ENCODE measurements around the gene ATG3. TPM values are rescaled to one million over a fixed set of nuclear protein-coding genes. Genes with fewer than 3 reads are reported as not detected.
A peak's percentile ranks its signal among the peaks of the same experiment; 100 is the strongest.
"Not testable (repeated sequence)": the region's sequence is repeated elsewhere in the genome, so short reads cannot be mapped to it uniquely, and the experiment has no call there.

Gene ATG3
- total RNA-seq, 2 experiments from 2014 or later: 74.6 to 76.2 TPM

DNA sequence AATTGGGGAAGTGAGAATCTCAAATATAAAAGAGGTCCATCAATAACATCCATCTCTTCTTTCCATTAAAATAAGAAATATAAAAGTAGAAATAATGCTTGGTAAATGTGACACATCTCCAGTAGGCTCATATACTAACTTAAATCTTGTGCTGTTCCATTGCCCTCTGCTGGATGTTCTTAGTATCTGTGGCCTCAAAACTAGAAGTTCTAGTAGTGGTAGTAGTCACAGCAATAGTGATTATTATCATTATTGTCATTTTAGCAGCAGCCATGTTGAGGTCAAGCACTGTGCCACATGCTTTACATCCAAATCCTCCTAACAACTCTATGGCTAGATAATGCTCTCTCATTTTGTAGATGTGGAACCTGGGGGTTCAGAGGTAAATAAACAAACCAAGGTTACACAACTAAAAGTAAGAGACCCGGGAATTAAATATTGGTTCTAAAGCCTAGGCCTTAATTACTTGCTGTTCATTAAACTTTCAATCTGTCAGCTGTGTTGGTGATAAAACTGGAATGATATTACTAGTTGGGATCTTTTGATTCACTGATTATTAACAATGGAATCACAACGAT lies 42.2 kb downstream of the ATG3 start:
- no peak overlapping the region for H3K4me3 Mint-ChIP-seq
- DNase-seq (peak; percentile 68), ATAC-seq (peak; percentile 80)
- ChIA-PET POLR2A (no interaction called here), CTCF (interaction anchor here (0.5 to 2.4 kb wide), 22 partner anchors 12 to 476 kb away, joined by 3 to 30 read pairs (median 6); partner anchors contain the start of genes CD200, GCSAM and SLC9C1)
- peaks cover 18% of the 10 kb centered on the region for H3K4me1 Mint-ChIP-seq (ENCODE audit: low read depth)
- H3K36me3 Mint-ChIP-seq (ENCODE audit: low read depth): peaks cover 6% of the 10 kb centered on the region
- H3K27ac Mint-ChIP-seq: no peak overlapping the region
- no peaks in the 10 kb centered on the region for H3K27me3 Mint-ChIP-seq (ENCODE audit: low read depth)
- no peaks in the 10 kb centered on the region for H3K9me3 Mint-ChIP-seq (ENCODE audit: insufficient read depth)

DNA sequence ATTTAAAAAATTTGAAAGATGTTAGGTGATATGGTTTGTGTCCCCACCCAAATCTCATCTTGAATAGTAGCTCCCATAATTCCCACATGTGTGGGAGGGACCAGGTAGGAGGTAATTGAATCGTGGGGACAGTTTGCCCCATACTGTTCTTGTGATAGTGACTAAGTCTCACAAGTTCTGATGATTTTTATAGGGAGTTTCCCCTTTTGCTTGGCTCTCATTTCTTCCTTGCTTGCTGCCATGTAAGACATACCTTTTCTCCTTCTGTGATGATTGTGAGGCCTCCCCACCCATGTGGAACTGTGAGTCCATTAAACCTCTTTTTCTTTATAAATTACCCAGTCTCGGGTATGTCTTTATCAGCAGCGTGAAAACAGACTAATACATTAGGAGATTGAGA lies 42.8 kb downstream of the ATG3 start:
- POLR2A ChIA-PET; H3K27ac Mint-ChIP-seq; ATAC-seq; H3K27me3 Mint-ChIP-seq (ENCODE audit: low read depth); DNase-seq; H3K36me3 Mint-ChIP-seq (ENCODE audit: low read depth); H3K4me3 Mint-ChIP-seq; H3K9me3 Mint-ChIP-seq (ENCODE audit: insufficient read depth): not testable (repeated sequence)
- peaks cover 20% of the 10 kb centered on the region for H3K4me1 Mint-ChIP-seq (ENCODE audit: low read depth)
- CTCF ChIA-PET: interaction anchor here (0.8 to 1.7 kb wide), 9 partner anchors 12 to 407 kb away, joined by 3 to 13 read pairs (median 3); partner anchors contain the start of genes BTLA and SLC9C1

- no peak overlapping the region for H3K4me3 Mint-ChIP-seq
- peak; percentile 84 for ATAC-seq
- CTCF ChIA-PET: interaction anchor here (0.6 to 2.9 kb wide), 10 partner anchors 11 to 404 kb away, joined by 3 to 16 read pairs (median 4); partner anchors contain the start of genes CD200 and SLC9C1
Measured at GRCh38 chr3:112514527-112515128, 47.1 kb downstream of the ATG3 start.

GRCh38 chr3:112512320-112512719 lies 49.4 kb downstream of the ATG3 start:
- no peak overlapping the region for H3K4me3 Mint-ChIP-seq
- no peak overlapping the region for H3K27ac Mint-ChIP-seq
- peaks cover 10% of the 10 kb centered on the region for H3K4me1 Mint-ChIP-seq (ENCODE audit: low read depth)
- H3K9me3 Mint-ChIP-seq (ENCODE audit: insufficient read depth): peaks cover 28% of the 10 kb centered on the region
- no peak for ATAC-seq
- no peak for DNase-seq
- ChIA-PET CTCF (interaction anchor here (1.5 to 2.9 kb wide), 4 partner anchors 9 to 219 kb away, joined by 3 to 16 read pairs (median 6); partner anchors contain the start of gene SLC9C1), POLR2A (no interaction called here)
- peaks cover 15% of the 10 kb centered on the region for H3K36me3 Mint-ChIP-seq (ENCODE audit: low read depth)
- H3K27me3 Mint-ChIP-seq (ENCODE audit: low read depth): no peaks in the 10 kb centered on the region

More at GRCh38 chr3:112514527-112515128, 47.1 kb downstream of the ATG3 start:
- H3K9me3 Mint-ChIP-seq (ENCODE audit: insufficient read depth): peaks cover 14% of the 10 kb centered on the region
- DNase-seq: peak; percentile 46
- no peaks in the 10 kb centered on the region for H3K27me3 Mint-ChIP-seq (ENCODE audit: low read depth)
- H3K36me3 Mint-ChIP-seq (ENCODE audit: low read depth): peaks cover 13% of the 10 kb centered on the region
- H3K27ac Mint-ChIP-seq: no peak overlapping the region
- peaks cover 22% of the 10 kb centered on the region for H3K4me1 Mint-ChIP-seq (ENCODE audit: low read depth)
- POLR2A ChIA-PET: interaction anchor here (0.5 kb wide), 1 partner anchor 215 kb away, joined by 3 read pairs; no protein-coding TSS in a partner anchor

- peaks cover 28% of the 10 kb centered on the region for H3K9me3 Mint-ChIP-seq (ENCODE audit: insufficient read depth)
- no peak overlapping the region for H3K27ac Mint-ChIP-seq
- ChIA-PET POLR2A (no interaction called here), CTCF (no interaction called here)
- H3K36me3 Mint-ChIP-seq (ENCODE audit: low read depth): peaks cover 13% of the 10 kb centered on the region
- DNase-seq: no peak
- no peak overlapping the region for H3K4me3 Mint-ChIP-seq
- no peak for ATAC-seq
- H3K4me1 Mint-ChIP-seq (ENCODE audit: low read depth): peaks cover 17% of the 10 kb centered on the region
- H3K27me3 Mint-ChIP-seq (ENCODE audit: low read depth): no peaks in the 10 kb centered on the region
Measured at GRCh38 chr3:112508860-112509259, 52.9 kb downstream of the ATG3 start.

DNA sequence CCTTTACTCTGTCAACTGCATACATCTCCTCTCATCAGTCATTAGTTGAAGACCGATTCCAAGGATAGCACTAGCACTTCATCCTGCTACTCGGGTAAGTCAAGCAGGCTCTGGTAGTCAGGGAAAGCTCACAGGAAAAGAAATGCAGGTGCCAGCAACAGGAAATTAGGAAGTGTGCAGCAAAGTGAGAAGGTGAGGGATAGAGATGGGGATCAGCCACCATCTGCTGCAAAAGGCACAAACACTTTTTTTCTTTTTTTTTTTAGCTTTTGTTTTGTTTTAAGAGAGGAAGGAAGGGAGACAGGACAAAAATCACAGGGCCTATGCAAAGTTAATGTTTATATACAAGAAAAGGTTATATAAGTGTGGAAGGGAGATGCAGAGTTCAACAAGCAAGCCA lies 53.5 kb downstream of the ATG3 start:
- POLR2A ChIA-PET: no interaction called here
- peaks cover 28% of the 10 kb centered on the region for H3K9me3 Mint-ChIP-seq (ENCODE audit: insufficient read depth)
- H3K27ac Mint-ChIP-seq: no peak overlapping the region
- no peaks in the 10 kb centered on the region for H3K27me3 Mint-ChIP-seq (ENCODE audit: low read depth)
- peaks cover 13% of the 10 kb centered on the region for H3K36me3 Mint-ChIP-seq (ENCODE audit: low read depth)
- CTCF ChIA-PET: interaction anchor here (1.0 kb wide), 1 partner anchor 12 kb away, joined by 4 read pairs; no protein-coding TSS in a partner anchor
- ATAC-seq (no peak), DNase-seq (no peak)
- H3K4me1 Mint-ChIP-seq (ENCODE audit: low read depth): peaks cover 16% of the 10 kb centered on the region
- no peak overlapping the region for H3K4me3 Mint-ChIP-seq

DNA sequence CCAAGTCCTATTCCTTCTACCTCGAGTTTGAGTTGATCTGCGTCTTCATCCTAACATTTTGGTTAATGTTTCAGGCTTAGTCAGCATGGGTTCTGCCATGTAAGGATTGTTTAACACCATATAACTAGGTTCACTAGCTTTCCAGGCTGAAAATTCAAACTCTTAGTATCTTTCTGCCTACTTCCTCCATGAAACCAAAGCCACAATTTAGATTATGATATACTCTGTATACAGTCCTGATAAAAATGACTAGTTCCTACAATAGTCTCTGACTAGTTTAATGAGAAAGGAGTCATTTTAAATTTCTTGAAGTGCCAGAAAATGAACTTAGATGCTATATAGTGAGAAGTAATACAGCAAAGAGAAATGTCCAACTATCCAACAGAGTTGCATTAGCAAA lies 55.9 kb downstream of the ATG3 start:
- H3K9me3 Mint-ChIP-seq (ENCODE audit: insufficient read depth): peaks cover 25% of the 10 kb centered on the region
- H3K36me3 Mint-ChIP-seq (ENCODE audit: low read depth): peaks cover 5% of the 10 kb centered on the region
- no peaks in the 10 kb centered on the region for H3K27me3 Mint-ChIP-seq (ENCODE audit: low read depth)
- DNase-seq: no peak
- peaks cover 16% of the 10 kb centered on the region for H3K4me1 Mint-ChIP-seq (ENCODE audit: low read depth)
- no peak for ATAC-seq
- H3K4me3 Mint-ChIP-seq: no peak overlapping the region
- ChIA-PET POLR2A (no interaction called here), CTCF (interaction anchor here (1.7 kb wide), 1 partner anchor 394 kb away, joined by 6 read pairs; no protein-coding TSS in a partner anchor)
- H3K27ac Mint-ChIP-seq: no peak overlapping the region

DNA sequence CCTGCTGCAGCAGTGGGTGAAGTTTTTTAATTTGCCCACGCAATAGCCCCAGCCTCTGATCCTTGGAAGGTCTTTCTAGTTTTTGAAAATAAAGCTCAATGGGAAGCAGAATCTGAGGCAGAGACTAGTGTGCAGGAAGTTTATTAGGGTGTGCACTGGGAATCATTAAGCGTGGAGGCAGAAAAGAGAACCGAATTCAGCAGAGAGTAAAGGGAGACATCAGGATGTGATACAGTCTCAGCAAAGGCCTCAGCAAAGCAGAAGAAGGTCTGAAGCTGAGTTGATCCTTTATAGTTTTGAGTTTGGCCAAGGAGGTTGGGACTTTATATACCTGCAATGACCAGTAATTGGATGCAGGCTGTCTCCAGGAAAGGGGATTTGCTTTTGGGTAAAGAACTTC lies 57.6 kb downstream of the ATG3 start:
- no peak for ATAC-seq
- ChIA-PET POLR2A (no interaction called here), CTCF (interaction anchor here (1.1 to 1.8 kb wide), 4 partner anchors 9 to 171 kb away, joined by 3 to 7 read pairs (median 4); no protein-coding TSS in a partner anchor)
- no peaks in the 10 kb centered on the region for H3K27me3 Mint-ChIP-seq (ENCODE audit: low read depth)
- no peak for DNase-seq
- peaks cover 13% of the 10 kb centered on the region for H3K9me3 Mint-ChIP-seq (ENCODE audit: insufficient read depth)
- H3K4me1 Mint-ChIP-seq (ENCODE audit: low read depth): peaks cover 30% of the 10 kb centered on the region
- H3K36me3 Mint-ChIP-seq (ENCODE audit: low read depth): peaks cover 5% of the 10 kb centered on the region
- no peak overlapping the region for H3K27ac Mint-ChIP-seq
- no peak overlapping the region for H3K4me3 Mint-ChIP-seq

DNA sequence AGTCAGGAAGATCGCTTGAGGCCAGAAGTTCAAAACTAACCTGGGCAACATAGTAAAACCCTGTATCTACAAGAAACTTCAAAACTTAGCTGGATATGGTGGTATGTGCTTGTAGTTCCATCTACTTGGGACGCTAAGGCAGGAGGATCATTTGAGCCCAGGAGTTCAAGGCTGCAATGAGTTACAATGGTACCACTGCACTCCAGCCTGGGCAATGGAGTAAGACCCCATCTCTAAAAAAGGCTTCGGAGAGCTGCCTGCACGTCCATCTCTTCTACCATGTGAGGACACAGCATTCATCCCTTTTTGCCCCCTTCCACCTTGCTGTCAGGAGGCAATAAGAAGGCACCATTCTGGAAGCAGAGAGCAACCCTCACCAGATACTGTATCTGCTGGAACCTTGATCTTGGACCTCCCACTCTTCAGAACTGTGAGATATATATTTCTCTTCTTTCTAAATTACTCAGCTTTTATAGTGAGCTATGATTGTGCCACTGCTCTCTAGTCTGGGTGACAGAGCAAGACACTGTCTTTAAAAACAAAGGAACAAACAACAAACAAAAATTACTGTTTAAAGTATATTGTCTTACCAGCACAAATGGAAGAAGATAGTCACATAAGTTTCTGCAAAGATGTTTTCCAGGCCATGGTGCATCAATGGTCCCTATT lies 58.3 kb downstream of the ATG3 start:
- DNase-seq (no peak), ATAC-seq (no peak)
- Mint-ChIP-seq H3K27ac (no peak overlapping the region), H3K9me3 (ENCODE audit: insufficient read depth) (peaks cover 6% of the 10 kb centered on the region), H3K36me3 (ENCODE audit: low read depth) (peaks cover 4% of the 10 kb centered on the region), H3K27me3 (ENCODE audit: low read depth) (no peaks in the 10 kb centered on the region), H3K4me3 (no peak overlapping the region), H3K4me1 (ENCODE audit: low read depth) (peaks cover 30% of the 10 kb centered on the region)
- CTCF ChIA-PET: interaction anchor here (1.4 to 1.8 kb wide), 3 partner anchors 8 to 12 kb away, joined by 3 to 7 read pairs (median 4); no protein-coding TSS in a partner anchor
- POLR2A ChIA-PET: interaction anchor here (0.6 kb wide), 1 partner anchor 487 kb away, joined by 3 read pairs; the partner anchor contains the start of gene GTPBP8

- H3K27ac Mint-ChIP-seq: no peak overlapping the region
- DNase-seq: no peak
- ChIA-PET CTCF (interaction anchor here (1.6 to 3.5 kb wide), 6 partner anchors 11 to 364 kb away, joined by 3 to 15 read pairs (median 6); partner anchors contain the start of gene CD200), POLR2A (interaction anchor here (0.8 kb wide), 1 partner anchor 126 kb away, joined by 3 read pairs; no protein-coding TSS in a partner anchor)
- peaks cover 32% of the 10 kb centered on the region for H3K4me1 Mint-ChIP-seq (ENCODE audit: low read depth)
- H3K9me3 Mint-ChIP-seq (ENCODE audit: insufficient read depth): peaks cover 3% of the 10 kb centered on the region
- peaks cover 18% of the 10 kb centered on the region for H3K36me3 Mint-ChIP-seq (ENCODE audit: low read depth)
- H3K4me3 Mint-ChIP-seq: no peak overlapping the region
- no peak for ATAC-seq
- H3K27me3 Mint-ChIP-seq (ENCODE audit: low read depth): no peaks in the 10 kb centered on the region
Measured at GRCh38 chr3:112500621-112501020, 61.1 kb downstream of the ATG3 start.

- Mint-ChIP-seq H3K9me3 (ENCODE audit: insufficient read depth) (peaks cover 3% of the 10 kb centered on the region), H3K36me3 (ENCODE audit: low read depth) (peaks cover 31% of the 10 kb centered on the region), H3K27ac (peak within 1 kb of the TSS; percentile 95), H3K4me3 (peak within 1 kb of the TSS; percentile 97), H3K27me3 (ENCODE audit: low read depth) (no peaks in the 10 kb centered on the region), H3K4me1 (ENCODE audit: low read depth) (peaks cover 44% of the 10 kb centered on the region)
- ATAC-seq: peak; percentile 72
- CTCF ChIA-PET: interaction anchor here (0.6 to 3.5 kb wide), 17 partner anchors 9 to 388 kb away, joined by 3 to 15 read pairs (median 5); partner anchors contain the start of gene CD200
- POLR2A ChIA-PET: interaction anchor here (0.7 to 2.0 kb wide), 5 partner anchors 10 to 166 kb away, joined by 3 to 7 read pairs (median 6); partner anchors contain the start of genes ATG3, CD200 and SLC35A5
- DNase-seq: peak; percentile 63
Measured at GRCh38 chr3:112498914-112499711, 62.6 kb downstream of the ATG3 start, which contains the start of gene BTLA. Gene BTLA, minus strand, starts transcription at chr3:112499472. Its CDS starts 114 bp downstream, at chr3:112499358.

Data from activated CD8-positive, alpha-beta T cell treated with anti-CD3 and anti-CD28 coated beads, Interleukin-2, amount 10 ng/mL, durations not matched to agents 7 days and 5 days (primary cell).